VCaP (cell line): Measurements from ENCODE around the gene ATL2.

ENCODE experiments used
- H3K27ac ChIP-seq: fragments of 450-650 bp; 2 replicates; pipeline ENCODE4 v1.5.1; 2017
- CTCF ChIP-seq: fragments of 450-650 bp; conservative IDR thresholded peaks from 2 replicates; pipeline ENCODE4 v1.5.1; 2017; ENCODE audit warnings: mild to moderate bottlenecking, moderate library complexity

The ATL2 gene

GRCh38 chr2:38377050-38377828, at the start of gene ATL2:
Gene ATL2 (minus strand): TSS chr2:38377273. CDS start chr2:38377260, 13 bp downstream.
- TF ChIP-seq CTCF: no peak
- H3K27ac ChIP-seq: peak within 1 kb of the TSS; percentile 85

- no peak for TF ChIP-seq CTCF
These were observed 46.7 kb upstream of the ATL2 start for GRCh38 chr2:38423763-38424162.

GRCh38 chr2:38421274-38422056, 44.4 kb upstream of the ATL2 start:
- no peak for TF ChIP-seq CTCF
- no peak overlapping the region for H3K27ac ChIP-seq

More at GRCh38 chr2:38423763-38424162, 46.7 kb upstream of the ATL2 start:
- no peak overlapping the region for H3K27ac ChIP-seq

GRCh38 chr2:38419499-38419898, 42.4 kb upstream of the ATL2 start:
- no peak overlapping the region for H3K27ac ChIP-seq
- TF ChIP-seq CTCF: no peak

- TF ChIP-seq CTCF: no peak
- H3K27ac ChIP-seq: no peak overlapping the region
These were observed 41.7 kb upstream of the ATL2 start for GRCh38 chr2:38418735-38419134.

GRCh38 chr2:38417745-38418689, 40.9 kb upstream of the ATL2 start:
- H3K27ac ChIP-seq: no peak overlapping the region
- TF ChIP-seq CTCF: no peak
